ENCODE results near the gene SLC13A1.

DNA sequence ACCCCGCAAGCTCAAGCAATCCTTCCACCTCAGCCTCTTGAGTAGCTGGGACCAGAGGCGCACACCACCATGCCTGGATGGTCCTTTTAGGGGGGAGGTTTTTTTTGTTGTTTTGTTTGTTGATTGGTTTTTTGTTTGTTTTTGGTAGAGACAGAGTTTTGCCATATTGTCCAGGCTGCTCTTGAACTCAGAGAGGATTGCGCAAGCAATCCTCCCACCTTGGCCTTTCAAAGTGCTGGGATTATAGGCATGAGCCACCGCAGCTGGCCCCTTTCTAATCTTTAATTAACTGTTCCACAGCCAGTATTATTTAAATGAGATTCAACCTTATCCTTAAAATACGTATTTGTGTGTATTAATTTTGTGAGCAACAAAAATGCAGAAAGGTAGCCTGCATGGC, 65.8 kb downstream of the SLC13A1 start:
- TF ChIP-seq, protein P1, sequence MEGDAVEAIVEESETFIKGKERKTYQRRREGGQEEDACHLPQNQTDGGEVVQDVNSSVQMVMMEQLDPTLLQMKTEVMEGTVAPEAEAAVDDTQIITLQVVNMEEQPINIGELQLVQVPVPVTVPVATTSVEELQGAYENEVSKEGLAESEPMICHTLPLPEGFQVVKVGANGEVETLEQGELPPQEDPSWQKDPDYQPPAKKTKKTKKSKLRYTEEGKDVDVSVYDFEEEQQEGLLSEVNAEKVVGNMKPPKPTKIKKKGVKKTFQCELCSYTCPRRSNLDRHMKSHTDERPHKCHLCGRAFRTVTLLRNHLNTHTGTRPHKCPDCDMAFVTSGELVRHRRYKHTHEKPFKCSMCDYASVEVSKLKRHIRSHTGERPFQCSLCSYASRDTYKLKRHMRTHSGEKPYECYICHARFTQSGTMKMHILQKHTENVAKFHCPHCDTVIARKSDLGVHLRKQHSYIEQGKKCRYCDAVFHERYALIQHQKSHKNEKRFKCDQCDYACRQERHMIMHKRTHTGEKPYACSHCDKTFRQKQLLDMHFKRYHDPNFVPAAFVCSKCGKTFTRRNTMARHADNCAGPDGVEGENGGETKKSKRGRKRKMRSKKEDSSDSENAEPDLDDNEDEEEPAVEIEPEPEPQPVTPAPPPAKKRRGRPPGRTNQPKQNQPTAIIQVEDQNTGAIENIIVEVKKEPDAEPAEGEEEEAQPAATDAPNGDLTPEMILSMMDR (IDR thresholded peaks at IDR 0.05; ENCODE audit: borderline replicate concordance, extremely low read depth, low read length, poor library complexity, severe bottlenecking) = no peak
- no peak for TF ChIP-seq EZH2 (IDR thresholded peaks at IDR 0.05; ENCODE audit: borderline replicate concordance, low read depth, low read length, severe bottlenecking)

Data from DND-41 (cell line).